ENCODE data around the gene C5AR2. TPM values are rescaled to one million over a fixed set of nuclear protein-coding genes. Genes with fewer than 3 reads are reported as not detected.
"Not testable (repeated sequence)": the region's sequence is repeated elsewhere in the genome, so short reads cannot be mapped to it uniquely, and the experiment has no call there.

The C5AR2 gene
- total RNA-seq, 1 experiment from 2014 or later = not detected

GRCh38 chr19:47386582-47386981 lies 54.6 kb downstream of the C5AR2 start:
- not testable (repeated sequence) for DNase-seq (ENCODE audit: low spot score)

- DNase-seq (ENCODE audit: low spot score) = not testable (repeated sequence)
Measured at GRCh38 chr19:47387623-47388022, 55.6 kb downstream of the C5AR2 start.

GRCh38 chr19:47388721-47389120 lies 56.7 kb downstream of the C5AR2 start:
- not testable (repeated sequence) for DNase-seq (ENCODE audit: low spot score)

- DNase-seq (ENCODE audit: low spot score) = no peak
Measured at GRCh38 chr19:47389150-47389556, 57.2 kb downstream of the C5AR2 start.

- no peak for DNase-seq (ENCODE audit: low spot score)
Measured at GRCh38 chr19:47390533-47391488, 58.8 kb downstream of the C5AR2 start.

- DNase-seq (ENCODE audit: low spot score) = peak; percentile 62
Measured at GRCh38 chr19:47391510-47392223, 59.7 kb downstream of the C5AR2 start.

Other genes starting within 250 kb of the C5AR2 start
- gene ZC3H4, start 218.4 kb upstream of the C5AR2 start, total RNA-seq (2014; rRNA removed; shearing (Covaris generic)) = 10.1 and 13.1 TPM in 2 replicates
- 179 and 185 TPM in 2 replicates for gene SAE1, start 201.3 kb upstream of the C5AR2 start, total RNA-seq (2014; rRNA removed; shearing (Covaris generic))
- gene BBC3, start 101.0 kb upstream of the C5AR2 start, total RNA-seq (2014; rRNA removed; shearing (Covaris generic)) = 5.7 and 7.6 TPM in 2 replicates
- 2.6 and 3.7 TPM in 2 replicates for gene CCDC9, start 75.7 kb upstream of the C5AR2 start, total RNA-seq (2014; rRNA removed; shearing (Covaris generic))
- 0.19 and 0.41 TPM in 2 replicates for gene INAFM1, start 57.3 kb upstream of the C5AR2 start, total RNA-seq (2014; rRNA removed; shearing (Covaris generic))
- not detected in 2 replicates for gene C5AR1, start 22.3 kb upstream of the C5AR2 start, total RNA-seq (2014; rRNA removed; shearing (Covaris generic))
- 7.5 and 10.4 TPM in 2 replicates for gene DHX34, start 17.1 kb downstream of the C5AR2 start, total RNA-seq (2014; rRNA removed; shearing (Covaris generic))
- gene MEIS3, start 87.4 kb downstream of the C5AR2 start, total RNA-seq (2014; rRNA removed; shearing (Covaris generic)) = 27.5 and 31.9 TPM in 2 replicates
- not detected in 2 replicates for gene SLC8A2, start 139.7 kb downstream of the C5AR2 start, total RNA-seq (2014; rRNA removed; shearing (Covaris generic))
- 3.0 and 4.2 TPM in 2 replicates for gene KPTN, start 152.0 kb downstream of the C5AR2 start, total RNA-seq (2014; rRNA removed; shearing (Covaris generic))
- 70.1 and 91.7 TPM in 2 replicates for gene NAPA, start 182.9 kb downstream of the C5AR2 start, total RNA-seq (2014; rRNA removed; shearing (Covaris generic))
- not detected in 2 replicates for gene ZNF541, start 241.0 kb downstream of the C5AR2 start, total RNA-seq (2014; rRNA removed; shearing (Covaris generic))